ENCODE results near the gene C7orf57. TPM values are rescaled to one million over a fixed set of nuclear protein-coding genes. Genes with fewer than 3 reads are reported as not detected.

The C7orf57 gene
- polyA plus RNA-seq, 1 donor, result 0.95 TPM

GRCh38 chr7:48085433-48085791 lies 50.1 kb downstream of the C7orf57 start:
- no peak for DNase-seq

- DNase-seq, result no peak
These were observed 50.6 kb downstream of the C7orf57 start for GRCh38 chr7:48085942-48086341.

- DNase-seq, result no peak
These were observed 52.0 kb downstream of the C7orf57 start for GRCh38 chr7:48087349-48087748.

GRCh38 chr7:48088559-48089045 lies 53.3 kb downstream of the C7orf57 start:
- DNase-seq, result peak; percentile 84

- peak; percentile 48 for DNase-seq
These were observed 54.0 kb downstream of the C7orf57 start, which contains the start of gene UPP1 for GRCh38 chr7:48089046-48090003. Gene UPP1, plus strand, starts transcription at chr7:48089265. Its CDS starts 5,519 bp downstream, at chr7:48094784.

GRCh38 chr7:48090095-48090805 lies 54.9 kb downstream of the C7orf57 start:
- DNase-seq, result no peak

- DNase-seq, result no peak
These were observed 56.4 kb downstream of the C7orf57 start for GRCh38 chr7:48091506-48092433.

- DNase-seq, result no peak
These were observed 59.5 kb downstream of the C7orf57 start for GRCh38 chr7:48094861-48095293.

GRCh38 chr7:48096273-48096672 lies 60.9 kb downstream of the C7orf57 start:
- DNase-seq, result no peak

- DNase-seq, result no peak
These were observed 62.3 kb downstream of the C7orf57 start for GRCh38 chr7:48097521-48098231.

- no peak for DNase-seq
These were observed 63.5 kb downstream of the C7orf57 start for GRCh38 chr7:48098846-48099245.

- no peak for DNase-seq
These were observed 64.4 kb downstream of the C7orf57 start for GRCh38 chr7:48099781-48100180.

- DNase-seq, result no peak
These were observed 66.0 kb downstream of the C7orf57 start for GRCh38 chr7:48101352-48101751.

GRCh38 chr7:48101968-48102367 lies 66.6 kb downstream of the C7orf57 start:
- DNase-seq, result no peak

- DNase-seq, result no peak
These were observed 67.2 kb downstream of the C7orf57 start for GRCh38 chr7:48102530-48102929.

GRCh38 chr7:48105045-48105444 lies 69.7 kb downstream of the C7orf57 start:
- DNase-seq, result no peak

GRCh38 chr7:48106906-48107659 lies 71.7 kb downstream of the C7orf57 start:
- DNase-seq, result no peak

- DNase-seq, result no peak
These were observed 72.7 kb downstream of the C7orf57 start for GRCh38 chr7:48107926-48108472.

- no peak for DNase-seq
These were observed 73.9 kb downstream of the C7orf57 start for GRCh38 chr7:48108959-48109847.
